ENCODE data around the gene OVAAL. TPM values are rescaled to one million over a fixed set of nuclear protein-coding genes. Genes with fewer than 3 reads are reported as not detected.

Gene OVAAL
- not detected in 2 replicates for total RNA-seq (ENCODE audit: low replicate concordance)

DNA sequence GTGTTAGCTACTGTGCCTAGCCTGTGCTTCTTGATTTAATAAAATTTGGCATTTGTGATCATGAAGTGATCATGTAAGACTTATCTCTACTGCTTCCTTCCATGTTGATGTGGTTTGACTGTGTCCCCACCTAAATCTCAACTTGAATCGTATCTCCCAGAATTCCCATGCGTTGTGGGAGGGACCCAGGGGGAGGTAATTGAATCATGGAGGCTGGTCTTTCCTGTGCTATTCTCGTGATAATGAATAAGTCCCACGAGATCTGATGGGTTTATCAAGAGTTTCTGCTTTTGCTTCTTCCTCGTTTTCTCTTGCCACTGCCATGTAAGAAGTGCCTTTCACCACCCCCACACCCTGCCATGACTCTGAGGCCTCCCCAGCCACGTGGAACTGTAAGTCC lies at the start of gene OVAAL:
Gene OVAAL, plus strand, starts transcription at position 301 of the 400 bp plus-strand sequence.
- TF ChIP-seq, protein P1, sequence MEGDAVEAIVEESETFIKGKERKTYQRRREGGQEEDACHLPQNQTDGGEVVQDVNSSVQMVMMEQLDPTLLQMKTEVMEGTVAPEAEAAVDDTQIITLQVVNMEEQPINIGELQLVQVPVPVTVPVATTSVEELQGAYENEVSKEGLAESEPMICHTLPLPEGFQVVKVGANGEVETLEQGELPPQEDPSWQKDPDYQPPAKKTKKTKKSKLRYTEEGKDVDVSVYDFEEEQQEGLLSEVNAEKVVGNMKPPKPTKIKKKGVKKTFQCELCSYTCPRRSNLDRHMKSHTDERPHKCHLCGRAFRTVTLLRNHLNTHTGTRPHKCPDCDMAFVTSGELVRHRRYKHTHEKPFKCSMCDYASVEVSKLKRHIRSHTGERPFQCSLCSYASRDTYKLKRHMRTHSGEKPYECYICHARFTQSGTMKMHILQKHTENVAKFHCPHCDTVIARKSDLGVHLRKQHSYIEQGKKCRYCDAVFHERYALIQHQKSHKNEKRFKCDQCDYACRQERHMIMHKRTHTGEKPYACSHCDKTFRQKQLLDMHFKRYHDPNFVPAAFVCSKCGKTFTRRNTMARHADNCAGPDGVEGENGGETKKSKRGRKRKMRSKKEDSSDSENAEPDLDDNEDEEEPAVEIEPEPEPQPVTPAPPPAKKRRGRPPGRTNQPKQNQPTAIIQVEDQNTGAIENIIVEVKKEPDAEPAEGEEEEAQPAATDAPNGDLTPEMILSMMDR (IDR thresholded peaks at IDR 0.05; ENCODE audit: insufficient read depth, low read length), result no peak

DNA sequence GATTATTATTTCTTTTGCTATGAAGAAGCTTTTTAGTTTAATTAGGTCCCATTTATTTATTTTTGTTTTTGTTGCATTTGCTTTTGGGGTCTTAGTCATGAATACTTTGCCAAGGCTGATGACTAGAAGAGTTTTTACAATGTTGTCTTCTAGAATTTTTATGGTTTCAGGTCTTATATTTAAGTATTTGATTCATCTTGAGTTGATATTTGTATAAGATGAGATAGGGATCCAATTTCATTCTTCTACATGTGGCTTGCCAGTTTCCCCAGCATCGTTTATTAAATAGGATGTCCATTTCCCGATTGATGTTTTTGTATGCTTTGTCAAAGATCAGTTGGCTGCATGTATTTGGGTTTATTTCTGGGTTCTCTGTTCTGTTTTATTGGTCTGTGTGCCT lies 47.9 kb upstream of the OVAAL start:
- H3K4me3 ChIP-seq (ENCODE audit: low read depth, low read length), result no peak overlapping the region
- TF ChIP-seq, protein P1 (IDR thresholded peaks at IDR 0.05; ENCODE audit: insufficient read depth, low read length), result no peak
- no peak for DNase-seq (ENCODE audit: low read depth)

More for the DNA sequence above, at the start of gene OVAAL:
- H3K4me3 ChIP-seq (ENCODE audit: low read depth, low read length), result no peak within 1 kb of the TSS
- DNase-seq (ENCODE audit: low read depth), result no peak

DNA sequence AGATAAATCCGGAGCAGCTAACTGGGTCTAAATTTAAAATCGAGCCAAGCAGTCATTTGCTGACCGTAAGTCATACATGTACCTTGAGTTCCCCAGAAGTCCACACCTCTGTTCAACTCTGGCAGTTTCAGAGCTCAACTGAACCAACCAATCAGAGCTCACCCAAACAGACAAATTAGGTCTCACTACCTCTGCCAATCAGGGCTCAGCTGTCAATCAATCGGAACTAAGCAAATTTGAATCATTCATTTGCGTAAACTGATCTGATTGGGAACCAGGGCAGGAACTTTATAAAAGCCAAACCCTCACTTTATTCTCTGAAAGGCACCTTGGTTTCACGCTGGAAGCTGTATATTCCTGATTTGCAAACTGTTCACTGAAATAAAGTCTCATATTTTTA lies 45.2 kb upstream of the OVAAL start:
- no peak for DNase-seq (ENCODE audit: low read depth)
- TF ChIP-seq, protein P1 (IDR thresholded peaks at IDR 0.05; ENCODE audit: insufficient read depth, low read length), result no peak
- H3K4me3 ChIP-seq (ENCODE audit: low read depth, low read length), result no peak overlapping the region

DNA sequence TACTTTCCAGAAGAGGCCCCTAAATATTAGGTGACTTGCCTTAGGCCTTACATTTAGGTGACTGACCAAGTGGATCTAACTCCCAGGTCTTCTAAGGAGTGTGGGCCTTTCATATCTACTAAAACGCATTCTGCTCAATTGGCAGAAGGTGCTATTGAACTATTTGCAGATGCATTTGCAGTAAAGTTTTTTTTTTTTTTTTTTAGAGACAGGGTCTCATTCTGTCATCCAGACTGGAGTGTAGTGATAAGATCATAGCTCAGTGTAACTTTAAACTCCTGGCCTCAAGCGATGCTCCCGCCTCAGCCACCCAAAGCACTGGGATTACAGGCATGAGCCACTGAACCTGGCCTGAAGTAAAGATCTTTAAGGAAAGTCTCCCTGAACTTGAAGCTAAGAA lies 43.4 kb upstream of the OVAAL start:
- no peak overlapping the region for H3K4me3 ChIP-seq (ENCODE audit: low read depth, low read length)
- no peak for DNase-seq (ENCODE audit: low read depth)
- TF ChIP-seq, protein P1 (IDR thresholded peaks at IDR 0.05; ENCODE audit: insufficient read depth, low read length), result no peak

DNA sequence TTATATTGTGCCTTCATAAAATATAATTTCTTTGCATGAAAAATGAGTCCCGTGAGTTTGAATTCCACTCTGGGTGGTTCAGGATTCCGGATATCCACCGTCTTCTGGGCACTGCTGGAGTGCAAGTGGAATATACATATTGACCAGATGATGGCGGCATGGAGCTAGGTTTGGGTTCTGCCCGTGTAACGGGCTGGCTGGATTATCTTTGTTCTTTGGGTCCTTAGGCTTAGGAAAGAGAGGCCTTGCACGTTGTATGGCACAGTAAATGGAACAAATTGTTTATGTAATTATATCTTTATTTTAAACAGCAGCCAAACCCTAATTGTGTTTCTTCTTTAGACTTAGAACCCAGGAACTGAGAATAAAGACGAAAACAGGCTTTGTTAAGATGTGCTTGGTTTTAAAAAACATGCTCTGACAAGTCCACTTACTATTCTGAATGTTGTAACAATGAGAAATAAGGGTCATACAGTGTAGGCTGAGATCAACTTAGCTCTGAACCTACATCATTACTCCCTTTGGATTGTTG lies 42.8 kb upstream of the OVAAL start:
- peak; percentile 93 for DNase-seq (ENCODE audit: low read depth)
- H3K4me3 ChIP-seq (ENCODE audit: low read depth, low read length), result no peak overlapping the region
- TF ChIP-seq, protein P1 (IDR thresholded peaks at IDR 0.05; ENCODE audit: insufficient read depth, low read length), result peak; percentile 83

DNA sequence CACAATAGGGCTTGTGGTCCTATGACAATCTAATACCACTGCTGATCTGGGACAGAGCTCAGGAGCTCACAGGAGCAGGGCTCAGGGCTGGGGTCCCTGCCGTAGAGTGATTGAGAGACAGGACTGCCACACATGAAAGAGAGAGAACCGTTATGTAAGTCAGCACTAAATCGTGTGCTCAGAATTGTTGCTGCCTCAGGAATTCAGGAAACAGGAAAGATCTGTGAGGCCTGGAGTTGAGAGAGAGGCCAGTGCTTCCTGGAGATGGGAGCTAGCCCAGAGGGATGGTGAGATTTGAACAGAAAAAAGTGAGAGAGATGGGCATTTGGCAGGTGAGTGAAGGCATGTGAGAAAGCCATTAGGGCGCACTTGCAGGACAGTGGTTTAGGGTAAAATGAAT lies 38.9 kb upstream of the OVAAL start:
- TF ChIP-seq, protein P1 (IDR thresholded peaks at IDR 0.05; ENCODE audit: insufficient read depth, low read length), result no peak
- H3K4me3 ChIP-seq (ENCODE audit: low read depth, low read length), result no peak overlapping the region
- DNase-seq (ENCODE audit: low read depth), result no peak

Measured in fibroblast of the aortic adventitia (primary cell).